Measurements from ENCODE around the gene ASTN2. TPM values are rescaled to one million over a fixed set of nuclear protein-coding genes. Genes with fewer than 3 reads are reported as not detected.

Gene ASTN2
- total RNA-seq, 5 donors from 2014 or later (not counting 1 experiment from before 2014, with no cell fraction given), result 3.7 to 4.8 (median 4.4) TPM

GRCh38 chr9:117232281-117232680 is 182.6 kb downstream of the ASTN2 start:
- no peaks in the 10 kb centered on the region for H3K36me3 Mint-ChIP-seq
- 75% methylated on average over 1 of the region's 1 CpG for WGBS (ENCODE audit: insufficient coverage)
- H3K9me3 ChIP-seq, result no peaks in the 10 kb centered on the region
- H3K4me1 ChIP-seq (ENCODE audit: control insufficient read depth in 1 of 2, extremely low read depth in 1 of 2, insufficient read depth in 2 of 2, low read length in 2 of 2), result no peaks in the 10 kb centered on the region
- no peaks in the 10 kb centered on the region for H3K27me3 Mint-ChIP-seq
- POLR2A ChIA-PET, result no interaction called here
- no peak overlapping the region for H3K27ac Mint-ChIP-seq
- DNase-seq (no peak), ATAC-seq (replicated peaks in 1 of 4) (no peak)
- no peak overlapping the region for H3K27ac ChIP-seq (ENCODE audit: low read length)
- H3K9me3 Mint-ChIP-seq, result peaks cover 4 to 13% (median 9%) of the 10 kb centered on the region in 3 donors
- H3K4me1 Mint-ChIP-seq, result no peaks in the 10 kb centered on the region
- no peak overlapping the region for H3K4me3 ChIP-seq (ENCODE audit: control insufficient read depth in 1 of 2, extremely low read depth in 1 of 2, low read length in 1 of 2)
- CTCF ChIA-PET, result no interaction called here
- H3K27me3 ChIP-seq (replicated peaks in 1 of 2; ENCODE audit: control insufficient read depth in 2 of 2, extremely low read depth in 1 of 2, insufficient read depth in 2 of 2, low read length in 1 of 2), result no peaks in the 10 kb centered on the region
- H3K4me3 Mint-ChIP-seq, result no peak overlapping the region
- no peaks in the 10 kb centered on the region for H3K36me3 ChIP-seq (ENCODE audit: control insufficient read depth in 2 of 2, extremely low read depth in 1 of 2, insufficient read depth in 1 of 2, low read length in 1 of 2)

GRCh38 chr9:117231012-117231411 is 183.8 kb downstream of the ASTN2 start:
- Histone ChIP-seq H3K9me3 (no peaks in the 10 kb centered on the region), H3K4me1 (ENCODE audit: control insufficient read depth in 1 of 2, extremely low read depth in 1 of 2, insufficient read depth in 2 of 2, low read length in 2 of 2) (no peaks in the 10 kb centered on the region), H3K36me3 (ENCODE audit: control insufficient read depth in 2 of 2, extremely low read depth in 1 of 2, insufficient read depth in 1 of 2, low read length in 1 of 2) (no peaks in the 10 kb centered on the region), H3K27ac (ENCODE audit: low read length) (no peak overlapping the region), H3K27me3 (replicated peaks in 1 of 2; ENCODE audit: control insufficient read depth in 2 of 2, extremely low read depth in 1 of 2, insufficient read depth in 2 of 2, low read length in 1 of 2) (no peaks in the 10 kb centered on the region), H3K4me3 (ENCODE audit: control insufficient read depth in 1 of 2, extremely low read depth in 1 of 2, low read length in 1 of 2) (no peak overlapping the region)
- no peak overlapping the region for H3K27ac Mint-ChIP-seq
- CTCF ChIA-PET, result no interaction called here
- H3K4me3 Mint-ChIP-seq, result no peak overlapping the region
- ATAC-seq (replicated peaks in 1 of 4) (no peak), DNase-seq (no peak)
- peaks cover 4 to 10% (median 9%) of the 10 kb centered on the region in 3 donors for H3K9me3 Mint-ChIP-seq
- no CpG with 5 or more reads among the region's 1 CpG for WGBS (ENCODE audit: insufficient coverage)
- H3K27me3 Mint-ChIP-seq, result no peaks in the 10 kb centered on the region
- POLR2A ChIA-PET, result no interaction called here
- no peaks in the 10 kb centered on the region for H3K4me1 Mint-ChIP-seq
- no peaks in the 10 kb centered on the region for H3K36me3 Mint-ChIP-seq

GRCh38 chr9:117224695-117225094 is 190.2 kb downstream of the ASTN2 start:
- peaks cover 0 to 7% (median 3%) of the 10 kb centered on the region in 3 donors for H3K9me3 Mint-ChIP-seq
- no peak overlapping the region for H3K27ac Mint-ChIP-seq
- Histone ChIP-seq H3K36me3 (ENCODE audit: control insufficient read depth in 2 of 2, extremely low read depth in 1 of 2, insufficient read depth in 1 of 2, low read length in 1 of 2) (no peaks in the 10 kb centered on the region), H3K9me3 (no peaks in the 10 kb centered on the region), H3K27me3 (replicated peaks in 1 of 2; ENCODE audit: control insufficient read depth in 2 of 2, extremely low read depth in 1 of 2, insufficient read depth in 2 of 2, low read length in 1 of 2) (no peaks in the 10 kb centered on the region), H3K4me1 (ENCODE audit: control insufficient read depth in 1 of 2, extremely low read depth in 1 of 2, insufficient read depth in 2 of 2, low read length in 2 of 2) (no peaks in the 10 kb centered on the region), H3K4me3 (ENCODE audit: control insufficient read depth in 1 of 2, extremely low read depth in 1 of 2, low read length in 1 of 2) (no peak overlapping the region), H3K27ac (ENCODE audit: low read length) (no peak overlapping the region)
- no peak overlapping the region for H3K4me3 Mint-ChIP-seq
- DNase-seq (no peak), ATAC-seq (replicated peaks in 1 of 4) (no peak)
- H3K27me3 Mint-ChIP-seq, result no peaks in the 10 kb centered on the region
- ChIA-PET POLR2A (no interaction called here), CTCF (no interaction called here)
- 40% methylated on average over 3 of the region's 4 CpGs for WGBS (ENCODE audit: insufficient coverage)
- H3K36me3 Mint-ChIP-seq, result no peaks in the 10 kb centered on the region
- no peaks in the 10 kb centered on the region for H3K4me1 Mint-ChIP-seq

DNA sequence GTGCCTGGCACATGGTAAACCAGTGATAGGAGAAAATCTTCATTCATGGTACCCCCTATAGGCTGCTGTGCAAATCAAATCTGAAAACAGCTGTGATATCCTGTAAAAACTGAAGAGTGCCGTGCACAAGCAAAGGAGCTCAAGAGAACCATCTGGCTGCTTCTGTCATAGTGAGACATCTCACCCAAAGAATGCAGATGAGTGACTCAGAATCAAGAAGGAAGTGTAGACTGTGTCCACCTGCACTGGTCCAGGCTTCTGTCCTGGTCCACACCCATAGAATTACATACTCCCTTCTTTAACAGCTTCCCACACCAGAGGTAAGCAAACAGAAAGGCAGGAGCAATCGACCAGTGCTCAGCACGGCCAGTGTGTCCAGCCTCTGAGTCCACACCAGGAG is 195.9 kb downstream of the ASTN2 start:
- ATAC-seq (replicated peaks in 1 of 4) (no peak), DNase-seq (no peak)
- Histone ChIP-seq H3K4me3 (ENCODE audit: control insufficient read depth in 1 of 2, extremely low read depth in 1 of 2, low read length in 1 of 2) (no peak overlapping the region), H3K4me1 (ENCODE audit: control insufficient read depth in 1 of 2, extremely low read depth in 1 of 2, insufficient read depth in 2 of 2, low read length in 2 of 2) (no peaks in the 10 kb centered on the region), H3K36me3 (ENCODE audit: control insufficient read depth in 2 of 2, extremely low read depth in 1 of 2, insufficient read depth in 1 of 2, low read length in 1 of 2) (no peaks in the 10 kb centered on the region), H3K27me3 (replicated peaks in 1 of 2; ENCODE audit: control insufficient read depth in 2 of 2, extremely low read depth in 1 of 2, insufficient read depth in 2 of 2, low read length in 1 of 2) (no peaks in the 10 kb centered on the region), H3K9me3 (no peaks in the 10 kb centered on the region), H3K27ac (ENCODE audit: low read length) (no peak overlapping the region)
- POLR2A ChIA-PET, result no interaction called here
- H3K27me3 Mint-ChIP-seq, result no peaks in the 10 kb centered on the region
- H3K36me3 Mint-ChIP-seq, result no peaks in the 10 kb centered on the region
- CTCF ChIA-PET, result no interaction called here
- 54% methylated on average over 2 of the region's 3 CpGs for WGBS (ENCODE audit: insufficient coverage)
- H3K9me3 Mint-ChIP-seq, result peaks cover 0 to 12% (median 7%) of the 10 kb centered on the region in 3 donors
- H3K4me3 Mint-ChIP-seq, result no peak overlapping the region
- H3K4me1 Mint-ChIP-seq, result no peaks in the 10 kb centered on the region
- H3K27ac Mint-ChIP-seq, result no peak overlapping the region

- Mint-ChIP-seq H3K27me3 (no peaks in the 10 kb centered on the region), H3K4me3 (no peak overlapping the region), H3K27ac (no peak overlapping the region), H3K4me1 (no peaks in the 10 kb centered on the region), H3K36me3 (no peaks in the 10 kb centered on the region), H3K9me3 (peaks cover 10 to 11% (median 11%) of the 10 kb centered on the region in 3 donors)
- DNase-seq (no peak), ATAC-seq (replicated peaks in 1 of 4) (no peak)
- H3K27ac ChIP-seq (ENCODE audit: low read length), result no peak overlapping the region
- no peaks in the 10 kb centered on the region for H3K27me3 ChIP-seq (replicated peaks in 1 of 2; ENCODE audit: control insufficient read depth in 2 of 2, extremely low read depth in 1 of 2, insufficient read depth in 2 of 2, low read length in 1 of 2)
- H3K4me1 ChIP-seq (ENCODE audit: control insufficient read depth in 1 of 2, extremely low read depth in 1 of 2, insufficient read depth in 2 of 2, low read length in 2 of 2), result no peaks in the 10 kb centered on the region
- POLR2A ChIA-PET, result no interaction called here
- WGBS (ENCODE audit: insufficient coverage), result 93% methylated on average over 22 of the region's 23 CpGs
- no peaks in the 10 kb centered on the region for H3K9me3 ChIP-seq
- H3K4me3 ChIP-seq (ENCODE audit: control insufficient read depth in 1 of 2, extremely low read depth in 1 of 2, low read length in 1 of 2), result no peak overlapping the region
- H3K36me3 ChIP-seq (ENCODE audit: control insufficient read depth in 2 of 2, extremely low read depth in 1 of 2, insufficient read depth in 1 of 2, low read length in 1 of 2), result no peaks in the 10 kb centered on the region
- CTCF ChIA-PET, result no interaction called here
Measured at GRCh38 chr9:117214416-117214815, 200.4 kb downstream of the ASTN2 start.

DNA sequence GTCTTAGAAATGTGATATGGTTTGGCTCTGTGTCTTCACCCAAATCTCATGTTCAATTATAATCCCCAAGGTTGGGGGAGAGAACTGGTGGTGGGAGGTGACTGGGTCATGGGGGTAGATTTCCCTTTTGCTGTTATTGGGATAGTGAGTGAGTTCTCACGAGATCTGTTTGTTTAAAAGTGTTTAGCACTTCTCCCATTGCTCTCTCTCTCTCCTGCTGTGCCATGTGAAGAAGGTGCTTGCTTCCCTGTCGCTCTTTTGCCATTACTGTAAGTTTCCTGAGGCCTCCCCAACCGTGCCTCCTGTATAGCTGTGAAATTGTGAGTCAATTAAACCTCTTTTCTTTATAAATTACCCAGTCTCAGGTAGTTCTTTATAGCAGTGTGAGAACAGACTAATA is 203.6 kb downstream of the ASTN2 start:
- Mint-ChIP-seq H3K27ac (no peak overlapping the region), H3K4me3 (no peak overlapping the region), H3K9me3 (peaks cover 6 to 23% (median 18%) of the 10 kb centered on the region in 3 donors), H3K27me3 (no peaks in the 10 kb centered on the region), H3K4me1 (no peaks in the 10 kb centered on the region), H3K36me3 (no peaks in the 10 kb centered on the region)
- Histone ChIP-seq H3K4me3 (ENCODE audit: control insufficient read depth in 1 of 2, extremely low read depth in 1 of 2, low read length in 1 of 2) (no peak overlapping the region), H3K4me1 (ENCODE audit: control insufficient read depth in 1 of 2, extremely low read depth in 1 of 2, insufficient read depth in 2 of 2, low read length in 2 of 2) (no peaks in the 10 kb centered on the region), H3K9me3 (no peaks in the 10 kb centered on the region), H3K36me3 (ENCODE audit: control insufficient read depth in 2 of 2, extremely low read depth in 1 of 2, insufficient read depth in 1 of 2, low read length in 1 of 2) (no peaks in the 10 kb centered on the region), H3K27me3 (replicated peaks in 1 of 2; ENCODE audit: control insufficient read depth in 2 of 2, extremely low read depth in 1 of 2, insufficient read depth in 2 of 2, low read length in 1 of 2) (no peaks in the 10 kb centered on the region), H3K27ac (ENCODE audit: low read length) (no peak overlapping the region)
- ChIA-PET CTCF (no interaction called here), POLR2A (interaction anchor here in 1 of 2 donors (0.6 kb wide), 1 partner anchor 42 kb away, joined by 4 read pairs; no protein-coding TSS in a partner anchor)
- WGBS (ENCODE audit: insufficient coverage), result no CpG with 5 or more reads among the region's 3 CpGs
- ATAC-seq (replicated peaks in 1 of 4), result no peak
- no peak for DNase-seq

- DNase-seq (no peak), ATAC-seq (replicated peaks in 1 of 4) (no peak)
- Mint-ChIP-seq H3K36me3 (no peaks in the 10 kb centered on the region), H3K4me3 (no peak overlapping the region), H3K27me3 (no peaks in the 10 kb centered on the region), H3K9me3 (peaks cover 5 to 20% (median 8%) of the 10 kb centered on the region in 3 donors), H3K27ac (no peak overlapping the region), H3K4me1 (no peaks in the 10 kb centered on the region)
- no CpG with 5 or more reads among the region's 4 CpGs for WGBS (ENCODE audit: insufficient coverage)
- CTCF ChIA-PET, result no interaction called here
- no peaks in the 10 kb centered on the region for H3K36me3 ChIP-seq (ENCODE audit: control insufficient read depth in 2 of 2, extremely low read depth in 1 of 2, insufficient read depth in 1 of 2, low read length in 1 of 2)
- no peak overlapping the region for H3K27ac ChIP-seq (ENCODE audit: low read length)
- POLR2A ChIA-PET, result interaction anchor here in 1 of 2 donors (0.6 kb wide), 1 partner anchor 1336 kb away, joined by 3 read pairs; no protein-coding TSS in a partner anchor
- H3K4me1 ChIP-seq (ENCODE audit: control insufficient read depth in 1 of 2, extremely low read depth in 1 of 2, insufficient read depth in 2 of 2, low read length in 2 of 2), result no peaks in the 10 kb centered on the region
- H3K9me3 ChIP-seq, result no peaks in the 10 kb centered on the region
- H3K27me3 ChIP-seq (replicated peaks in 1 of 2; ENCODE audit: control insufficient read depth in 2 of 2, extremely low read depth in 1 of 2, insufficient read depth in 2 of 2, low read length in 1 of 2), result no peaks in the 10 kb centered on the region
- no peak overlapping the region for H3K4me3 ChIP-seq (ENCODE audit: control insufficient read depth in 1 of 2, extremely low read depth in 1 of 2, low read length in 1 of 2)
Measured at GRCh38 chr9:117205806-117206205, 209.1 kb downstream of the ASTN2 start.
